Aorta (tissue), 5 donors: Measurements from ENCODE around the gene OTX2. TPM values are rescaled to one million over a fixed set of nuclear protein-coding genes. Genes with fewer than 3 reads are reported as not detected.
A peak's percentile ranks its signal among the peaks of the same experiment; 100 is the strongest.

Experiments
- ATAC-seq: fragments of 200-7000 bp; cut with Tn5 transposase; one replicate; pipeline ENCODE4 v1.9.1; 2022; ENCODE audit warnings: moderate library complexity; ENCODE audit not compliant: low FRiP score
- DNase-seq, 2 donors: peaks; one replicate each; pipeline ENCODE4 v3.0.0-alpha.2; 2020
- H3K27ac ChIP-seq, 2 donors: one replicate each; pipeline ENCODE4 v1.5.1; 2013; ENCODE audit warnings: low read length in 2 of 2, mild to moderate bottlenecking in 2 of 2, moderate library complexity in 2 of 2, control low read depth in 1 of 2, inconsistent platforms in 1 of 2, low read depth in 1 of 2
- H3K27me3 ChIP-seq, 2 donors: one replicate each; pipeline ENCODE4 v1.6.1; 2013; ENCODE audit warnings: control low read depth in 1 of 2, low read length in 1 of 2, mild to moderate bottlenecking in 1 of 2, moderate library complexity in 1 of 2; ENCODE audit not compliant: insufficient read depth in 2 of 2, control insufficient read depth in 1 of 2
- H3K36me3 ChIP-seq, 2 donors: one replicate each; pipeline ENCODE4 v1.6.1; 2013; ENCODE audit warnings: control low read depth in 1 of 2, low read length in 1 of 2, mild to moderate bottlenecking in 1 of 2; ENCODE audit not compliant: insufficient read depth in 2 of 2, control insufficient read depth in 1 of 2
- H3K4me1 ChIP-seq, 2 donors: one replicate each; pipeline ENCODE4 v1.6.1; 2013; ENCODE audit warnings: low read length in 2 of 2, control low read depth in 1 of 2, mild to moderate bottlenecking in 1 of 2, moderate library complexity in 1 of 2; ENCODE audit not compliant: insufficient read depth in 2 of 2, control insufficient read depth in 1 of 2
- H3K4me3 ChIP-seq, 2 donors: one replicate each; pipeline ENCODE4 v1.5.1; 2013; ENCODE audit warnings: low read length in 2 of 2, control low read depth in 1 of 2, mild to moderate bottlenecking in 1 of 2
- H3K9me3 ChIP-seq: one replicate; pipeline ENCODE4 v1.6.1; 2013; ENCODE audit warnings: mild to moderate bottlenecking, low read length; ENCODE audit not compliant: control insufficient read depth
- WGBS, 2 donors: extraction: QIAGEN DNeasy Blood & Tissue Kit; methylation state at CpG; one replicate each; pipeline ENCODE4 v1.1.7; 2013; 5-methylcytosine and 5-hydroxymethylcytosine counted together
- intact Hi-C, 2 donors: fragments of 100-400 bp; cut with DNase I; formaldehyde crosslinking; loops; one replicate each; pipeline versions ENCODE4 v1.14.2 to v1.15.0; 2022
- polyA plus RNA-seq, 2 donors: library from polyadenylated mRNA; stranded (reverse); fragments of 200-250 nt; gene quantifications; one replicate each; pipeline ENCODE4 v1.2.3, GENCODE V29; 2013
- total RNA-seq, 2 donors: library from RNA; stranded (reverse); fragmentation: NEBNext Ultra II Directional; extraction: Animal tissue kit (Norgen Biotek cat#: 25700); gene quantifications; one replicate each; pipeline ENCODE4 v1.2.1, GENCODE V29; 2021
- donor health status: healthy with polysubstance abuse.
- donor health status: Bipolar disorder and iron deficiency.
- donor health status: DM: no; HTN: no; CAD: no.
- donor health status: DM: no; HTN: no; CAD: no.
- donor health status: DM: yes; HTN: yes; CAD: no.

OTX2 gene
- total and polyA plus RNA-seq, 4 donors, result not detected

GRCh38 chr14:56799343-56799645 is 11.0 kb downstream of the OTX2 start:
- DNase-seq (no peak), ATAC-seq (no peak)
- no peaks in the 10 kb centered on the region for H3K27me3 ChIP-seq
- H3K9me3 ChIP-seq, result peaks cover 2% of the 10 kb centered on the region
- intact Hi-C loops, result no loop called here
- H3K4me3 ChIP-seq, result no peak overlapping the region
- 16 to 20% methylated on average over 5 of the region's 5 CpGs for WGBS, 2 donors
- no peaks in the 10 kb centered on the region for H3K4me1 ChIP-seq
- no peaks in the 10 kb centered on the region for H3K36me3 ChIP-seq
- no peak overlapping the region for H3K27ac ChIP-seq

- WGBS, 2 donors, result 14 to 16% methylated on average over 41 of the region's 41 CpGs
- DNase-seq (no peak), ATAC-seq (no peak)
- Histone ChIP-seq H3K36me3 (no peaks in the 10 kb centered on the region), H3K4me3 (peak overlapping the region in 1 of 2 donors; percentile 3), H3K27ac (no peak overlapping the region), H3K9me3 (peaks cover 2% of the 10 kb centered on the region), H3K27me3 (no peaks in the 10 kb centered on the region), H3K4me1 (no peaks in the 10 kb centered on the region)
- intact Hi-C loops, result no loop called here
Measured at GRCh38 chr14:56798447-56799342, 11.6 kb downstream of the OTX2 start.

- DNase-seq (no peak), ATAC-seq (peak; percentile 29)
- no peaks in the 10 kb centered on the region for H3K36me3 ChIP-seq
- H3K9me3 ChIP-seq, result peaks cover 2% of the 10 kb centered on the region
- H3K27me3 ChIP-seq, result no peaks in the 10 kb centered on the region
- peak overlapping the region in 1 of 2 donors; percentile 3 for H3K4me3 ChIP-seq
- no peak overlapping the region for H3K27ac ChIP-seq
- H3K4me1 ChIP-seq, result no peaks in the 10 kb centered on the region
- intact Hi-C loops, result no loop called here
- 3% methylated on average over 72 to 77 of the region's 77 CpGs for WGBS, 2 donors
Measured at GRCh38 chr14:56797569-56798446, 12.5 kb downstream of the OTX2 start.

DNA sequence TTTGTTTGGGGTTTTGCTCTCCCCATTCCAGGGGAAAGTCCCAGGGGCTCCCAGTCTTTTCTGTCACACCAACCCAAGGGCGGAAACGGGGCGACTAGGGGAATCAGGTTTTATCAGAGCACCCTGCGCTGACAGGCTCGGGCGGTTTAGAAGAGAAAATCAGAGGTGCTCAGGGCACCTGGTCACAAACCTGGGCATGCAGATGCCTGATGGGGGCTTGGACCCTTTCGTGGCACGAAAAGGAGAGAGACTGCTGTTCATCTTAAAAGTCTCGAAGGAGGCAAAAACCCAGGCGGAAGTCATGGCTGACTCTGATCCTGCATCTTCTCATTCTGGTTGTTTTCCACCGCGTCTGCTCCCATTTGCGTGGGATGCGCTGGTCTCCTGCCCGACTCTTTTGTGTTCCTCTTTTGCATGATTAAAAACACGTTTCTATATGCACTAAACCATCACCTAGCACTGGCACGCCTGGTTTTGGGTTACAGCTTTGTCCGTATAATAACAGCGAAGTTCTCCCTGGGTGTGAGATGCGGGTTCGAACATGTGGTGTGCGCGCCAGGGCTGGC is 13.2 kb downstream of the OTX2 start:
- H3K9me3 ChIP-seq, result peaks cover 2% of the 10 kb centered on the region
- DNase-seq (no peak), ATAC-seq (no peak)
- WGBS, 2 donors, result 6 to 8% methylated on average over 23 of the region's 23 CpGs
- no peak overlapping the region for H3K27ac ChIP-seq
- intact Hi-C loops, result no loop called here
- no peaks in the 10 kb centered on the region for H3K27me3 ChIP-seq
- H3K36me3 ChIP-seq, result no peaks in the 10 kb centered on the region
- H3K4me3 ChIP-seq, result no peak overlapping the region
- H3K4me1 ChIP-seq, result no peaks in the 10 kb centered on the region

DNA sequence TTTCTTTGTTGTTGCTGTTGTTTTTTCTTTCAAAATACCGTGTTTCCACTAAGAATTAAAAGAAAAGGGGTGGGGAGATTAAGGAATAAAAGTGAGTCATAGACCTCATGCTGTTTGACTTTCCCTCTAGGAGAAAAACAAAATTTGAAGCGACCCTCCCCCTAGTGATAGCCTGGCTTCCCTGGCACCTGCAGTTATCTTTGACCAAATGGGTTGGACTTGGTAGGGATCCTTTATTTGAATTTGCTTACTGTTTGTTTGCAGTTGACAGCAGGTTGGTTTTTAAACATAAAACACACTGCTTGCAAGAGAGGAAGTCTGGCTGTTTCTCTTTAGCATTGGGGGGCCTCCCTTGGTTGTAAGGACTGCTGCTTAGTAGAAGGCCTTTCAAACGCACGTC is 14.0 kb downstream of the OTX2 start:
- Histone ChIP-seq H3K27me3 (no peaks in the 10 kb centered on the region), H3K4me3 (no peak overlapping the region), H3K4me1 (no peaks in the 10 kb centered on the region), H3K27ac (no peak overlapping the region), H3K36me3 (no peaks in the 10 kb centered on the region), H3K9me3 (no peaks in the 10 kb centered on the region)
- ATAC-seq (no peak), DNase-seq (no peak)
- WGBS, 2 donors, result 41 to 54% methylated on average over 4 of the region's 4 CpGs
- intact Hi-C loops, result no loop called here

DNA sequence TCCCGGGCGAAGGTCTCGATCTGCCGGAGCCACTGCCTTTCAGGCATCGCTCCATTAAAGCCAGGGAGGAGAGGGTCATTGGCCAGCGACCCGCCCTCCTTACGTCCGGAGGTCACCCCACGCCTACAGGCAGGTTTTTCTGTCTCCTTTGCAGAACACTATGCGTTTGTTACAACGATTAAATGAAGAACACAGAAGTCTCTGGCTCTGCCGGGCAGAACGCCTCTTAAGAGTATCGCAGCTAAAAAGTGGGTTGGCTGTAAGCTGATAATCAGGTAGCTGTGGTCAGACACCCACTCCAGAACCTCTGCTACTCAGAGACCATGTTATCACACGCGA is 15.0 kb downstream of the OTX2 start:
- Histone ChIP-seq H3K27me3 (no peaks in the 10 kb centered on the region), H3K9me3 (no peaks in the 10 kb centered on the region), H3K4me3 (no peak overlapping the region), H3K4me1 (no peaks in the 10 kb centered on the region), H3K36me3 (no peaks in the 10 kb centered on the region), H3K27ac (no peak overlapping the region)
- WGBS, 2 donors, result 7 to 13% methylated on average over 17 of the region's 17 CpGs
- DNase-seq (no peak), ATAC-seq (no peak)
- intact Hi-C loops, result no loop called here

GRCh38 chr14:56794557-56795283 is 15.6 kb downstream of the OTX2 start:
- Histone ChIP-seq H3K36me3 (no peaks in the 10 kb centered on the region), H3K4me3 (no peak overlapping the region), H3K27me3 (no peaks in the 10 kb centered on the region), H3K4me1 (no peaks in the 10 kb centered on the region), H3K9me3 (no peaks in the 10 kb centered on the region), H3K27ac (no peak overlapping the region)
- WGBS, 2 donors, result 1 to 2% methylated on average over 56 of the region's 56 CpGs
- ATAC-seq (peak; percentile 27), DNase-seq (no peak)
- intact Hi-C loops, result no loop called here

- Histone ChIP-seq H3K36me3 (no peaks in the 10 kb centered on the region), H3K27me3 (no peaks in the 10 kb centered on the region), H3K4me3 (no peak overlapping the region), H3K9me3 (no peaks in the 10 kb centered on the region), H3K4me1 (no peaks in the 10 kb centered on the region), H3K27ac (no peak overlapping the region)
- 7 to 8% methylated on average over 33 of the region's 33 CpGs for WGBS, 2 donors
- ATAC-seq, result peak; percentile 6
- intact Hi-C loops, result no loop called here
- DNase-seq, result no peak
Measured at GRCh38 chr14:56794088-56794556, 16.2 kb downstream of the OTX2 start.
